Measurements from ENCODE around the gene SV2C. TPM values are rescaled to one million over a fixed set of nuclear protein-coding genes. Genes with fewer than 3 reads are reported as not detected.

Gene SV2C
- total RNA-seq, 2 donors from 2014 or later: not detected

GRCh38 chr5:76245590-76245989 is 162.4 kb downstream of the SV2C start:
- Mint-ChIP-seq H3K4me1 (no peaks in the 10 kb centered on the region), H3K27ac (no peak overlapping the region), H3K36me3 (ENCODE audit: low read depth) (no peaks in the 10 kb centered on the region), H3K4me3 (no peak overlapping the region), H3K9me3 (no peaks in the 10 kb centered on the region), H3K27me3 (ENCODE audit: insufficient read depth) (no peaks in the 10 kb centered on the region)
- TF ChIP-seq CTCF (conservative IDR thresholded peaks at IDR 0.05): no peak
- no peak for DNase-seq
- H3K27me3 ChIP-seq (ENCODE audit: control insufficient read depth, insufficient read depth, low read length, poor library complexity, severe bottlenecking): peaks cover 2% of the 10 kb centered on the region
- no peak overlapping the region for H3K4me3 ChIP-seq (ENCODE audit: low read length)
- H3K27ac ChIP-seq (ENCODE audit: low read depth, low read length): no peak overlapping the region
- WGBS, 2 experiments (ENCODE audit: insufficient coverage in 1 of 2, insufficient read length in 1 of 2): 88 to 92% methylated on average over 2 to 3 of the region's 3 CpGs
- H3K36me3 ChIP-seq (ENCODE audit: control insufficient read depth, insufficient read depth, low read length): no peaks in the 10 kb centered on the region
- H3K4me1 ChIP-seq (ENCODE audit: control insufficient read depth, insufficient read depth, low read length): no peaks in the 10 kb centered on the region
- H3K9ac ChIP-seq (ENCODE audit: extremely low read depth, low read length, poor library complexity, severe bottlenecking): no peak overlapping the region
- H3K9me3 ChIP-seq (ENCODE audit: control insufficient read depth, low read length): no peaks in the 10 kb centered on the region

- Histone ChIP-seq H3K4me1 (ENCODE audit: control insufficient read depth, insufficient read depth, low read length) (no peaks in the 10 kb centered on the region), H3K4me3 (ENCODE audit: low read length) (no peak overlapping the region), H3K27ac (ENCODE audit: low read depth, low read length) (no peak overlapping the region), H3K36me3 (ENCODE audit: control insufficient read depth, insufficient read depth, low read length) (no peaks in the 10 kb centered on the region), H3K9ac (ENCODE audit: extremely low read depth, low read length, poor library complexity, severe bottlenecking) (no peak overlapping the region), H3K9me3 (ENCODE audit: control insufficient read depth, low read length) (no peaks in the 10 kb centered on the region), H3K27me3 (ENCODE audit: control insufficient read depth, insufficient read depth, low read length, poor library complexity, severe bottlenecking) (no peaks in the 10 kb centered on the region)
- WGBS, 2 experiments (ENCODE audit: insufficient coverage in 1 of 2, insufficient read length in 1 of 2): 96 to 100% methylated on average over 2 to 7 of the region's 7 CpGs
- no peak overlapping the region for H3K4me3 Mint-ChIP-seq
- H3K27me3 Mint-ChIP-seq (ENCODE audit: insufficient read depth): no peaks in the 10 kb centered on the region
- no peak for DNase-seq
- no peaks in the 10 kb centered on the region for H3K4me1 Mint-ChIP-seq
- H3K36me3 Mint-ChIP-seq (ENCODE audit: low read depth): no peaks in the 10 kb centered on the region
- H3K27ac Mint-ChIP-seq: no peak overlapping the region
- no peaks in the 10 kb centered on the region for H3K9me3 Mint-ChIP-seq
- no peak for TF ChIP-seq CTCF (conservative IDR thresholded peaks at IDR 0.05)
Observed at GRCh38 chr5:76249621-76250020, 166.4 kb downstream of the SV2C start.

- no peak for DNase-seq
- H3K36me3 ChIP-seq (ENCODE audit: control insufficient read depth, insufficient read depth, low read length): no peaks in the 10 kb centered on the region
- Mint-ChIP-seq H3K27me3 (ENCODE audit: insufficient read depth) (peaks cover 3% of the 10 kb centered on the region), H3K4me3 (no peak overlapping the region), H3K27ac (no peak overlapping the region), H3K9me3 (no peaks in the 10 kb centered on the region), H3K4me1 (no peaks in the 10 kb centered on the region), H3K36me3 (ENCODE audit: low read depth) (no peaks in the 10 kb centered on the region)
- no peak overlapping the region for H3K27ac ChIP-seq (ENCODE audit: low read depth, low read length)
- no peak overlapping the region for H3K9ac ChIP-seq (ENCODE audit: extremely low read depth, low read length, poor library complexity, severe bottlenecking)
- no peak overlapping the region for H3K4me3 ChIP-seq (ENCODE audit: low read length)
- no peaks in the 10 kb centered on the region for H3K4me1 ChIP-seq (ENCODE audit: control insufficient read depth, insufficient read depth, low read length)
- 89 to 95% methylated on average over 5 of the region's 5 CpGs for WGBS, 2 experiments (ENCODE audit: insufficient coverage in 1 of 2, insufficient read length in 1 of 2)
- TF ChIP-seq CTCF (conservative IDR thresholded peaks at IDR 0.05): no peak
- H3K9me3 ChIP-seq (ENCODE audit: control insufficient read depth, low read length): no peaks in the 10 kb centered on the region
- H3K27me3 ChIP-seq (ENCODE audit: control insufficient read depth, insufficient read depth, low read length, poor library complexity, severe bottlenecking): peaks cover 4% of the 10 kb centered on the region
Observed at GRCh38 chr5:76250463-76250862, 167.3 kb downstream of the SV2C start.

All from endodermal cell (in vitro differentiated cells).